Body of pancreas (tissue), 4 donors: ENCODE measurements around the gene PEMT.

Experiments used
- CTCF ChIP-seq, 7 experiments: fragments of 450-650 bp in 4 of 7; fragments of 200-600 bp in 3 of 7; sonication (generic) in 3 of 7; IDR thresholded peaks; one replicate each; pipeline ENCODE4 v1.5.1; 2016 to 2019; ENCODE audit warnings: antibody characterized with exemption in 7 of 7
- POLR2A ChIP-seq, 3 donors: fragments of 450-650 bp; IDR thresholded peaks; one replicate each; pipeline ENCODE4 v1.6.1; 2016; ENCODE audit warnings: antibody characterized with exemption in 3 of 3, mild to moderate bottlenecking in 2 of 3

GRCh38 chr17:17516941-17517720 is 74.4 kb downstream of the PEMT start:
- no peak for TF ChIP-seq CTCF (IDR thresholded peaks at IDR 0.05)
- TF ChIP-seq POLR2A (IDR thresholded peaks at IDR 0.05) = no peak
